HG03354 (cell line): ENCODE measurements around the gene TMED4.
A peak's percentile ranks its signal among the peaks of the same experiment; 100 is the strongest.
"Not testable (repeated sequence)": the region's sequence is repeated elsewhere in the genome, so short reads cannot be mapped to it uniquely, and the experiment has no call there.

ENCODE experiments used
- ATAC-seq: cut with Tn5 transposase; IDR thresholded peaks from one replicate; pipeline ENCODE4 v1.9.1; 2021; ENCODE audit warnings: mild to moderate bottlenecking; ENCODE audit not compliant: unreplicated experiment, poor library complexity, severe bottlenecking

The TMED4 gene

DNA sequence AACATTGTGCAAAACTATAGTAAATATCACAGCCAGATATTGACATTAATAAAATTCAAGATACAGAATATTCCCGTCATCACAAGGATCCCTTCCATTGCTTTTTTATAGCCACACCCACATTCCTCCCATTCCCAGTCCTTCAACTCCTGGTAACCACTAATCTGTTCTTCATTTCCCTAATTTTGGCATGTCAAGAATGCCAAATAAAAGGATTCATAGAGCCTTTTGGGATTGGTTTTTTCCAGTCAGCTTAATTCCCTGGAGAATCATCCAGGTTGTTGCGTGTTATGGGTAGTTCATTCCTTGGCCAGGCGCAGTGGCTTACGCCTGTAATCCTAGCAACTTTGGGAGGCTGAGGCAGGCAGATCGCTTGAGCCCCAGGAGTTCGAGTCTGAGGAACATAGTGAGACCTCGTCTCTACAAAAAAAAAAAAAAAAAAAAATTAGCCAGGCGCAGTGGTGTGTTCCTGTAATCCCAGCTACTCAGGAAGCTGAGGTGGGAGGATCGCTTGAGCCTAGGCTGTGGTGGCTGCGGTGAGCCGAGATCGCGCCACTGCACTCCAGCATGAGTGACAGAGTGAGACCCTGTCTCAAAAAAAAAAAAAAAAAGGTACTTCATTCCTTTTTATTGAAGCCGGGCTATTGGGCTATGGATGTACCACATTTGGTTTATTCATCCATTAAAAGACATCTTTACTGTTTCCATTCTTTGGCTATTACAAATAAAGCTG, 27.1 kb upstream of the TMED4 start:
- ATAC-seq: no peak

GRCh38 chr7:44607141-44608068, 25.4 kb upstream of the TMED4 start:
- ATAC-seq: no peak

- ATAC-seq: peak; percentile 95
These were observed 24.5 kb upstream of the TMED4 start, which contains the start of gene OGDH for GRCh38 chr7:44606341-44607140. Gene OGDH, plus strand, starts transcription at chr7:44606627. Its CDS starts 17,717 bp downstream, at chr7:44624344.

- ATAC-seq: no peak
These were observed 22.9 kb upstream of the TMED4 start for GRCh38 chr7:44604941-44605340.

DNA sequence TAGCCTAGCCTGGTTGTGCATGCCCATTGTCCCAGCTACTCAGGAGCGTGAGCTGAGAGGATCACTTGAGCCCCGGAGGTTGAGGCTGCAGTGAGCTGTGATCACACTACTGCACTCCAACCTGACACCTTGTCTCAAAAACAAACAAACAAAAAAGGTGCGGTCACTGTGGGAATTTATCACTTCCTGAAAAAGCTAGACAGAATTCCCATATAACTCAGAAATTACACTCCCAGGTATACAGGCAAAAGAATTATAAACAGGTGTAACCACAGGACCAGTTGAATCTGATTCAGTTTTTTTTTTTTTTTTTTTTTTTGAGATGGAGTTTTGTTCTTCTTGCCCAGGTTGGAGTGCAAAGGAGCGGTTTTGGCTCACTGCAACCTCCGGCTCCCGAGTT, 21.2 kb upstream of the TMED4 start:
- no peak for ATAC-seq

GRCh38 chr7:44602576-44602910, 20.5 kb upstream of the TMED4 start:
- ATAC-seq: no peak

DNA sequence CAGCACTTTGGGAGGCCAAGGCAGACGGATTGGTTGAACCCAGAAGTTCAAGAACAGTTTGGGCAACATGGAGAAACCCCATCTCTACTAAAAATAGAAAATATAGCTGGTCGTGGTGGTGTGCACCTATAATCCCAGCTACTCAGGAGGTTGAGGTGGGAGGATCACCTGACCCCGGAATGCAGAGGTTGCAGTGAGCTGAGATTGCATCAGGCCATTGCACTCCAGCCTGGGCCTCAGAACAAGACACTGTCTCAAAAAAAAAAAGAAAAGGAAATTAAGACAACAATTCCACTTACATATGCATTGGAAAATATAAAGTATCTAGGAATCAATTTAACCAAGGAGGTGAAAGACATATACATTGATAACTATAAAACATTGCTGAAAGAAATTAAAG, 17.2 kb upstream of the TMED4 start:
- ATAC-seq: no peak

- not testable (repeated sequence) for ATAC-seq
These were observed 15.2 kb upstream of the TMED4 start for GRCh38 chr7:44597181-44597580.

DNA sequence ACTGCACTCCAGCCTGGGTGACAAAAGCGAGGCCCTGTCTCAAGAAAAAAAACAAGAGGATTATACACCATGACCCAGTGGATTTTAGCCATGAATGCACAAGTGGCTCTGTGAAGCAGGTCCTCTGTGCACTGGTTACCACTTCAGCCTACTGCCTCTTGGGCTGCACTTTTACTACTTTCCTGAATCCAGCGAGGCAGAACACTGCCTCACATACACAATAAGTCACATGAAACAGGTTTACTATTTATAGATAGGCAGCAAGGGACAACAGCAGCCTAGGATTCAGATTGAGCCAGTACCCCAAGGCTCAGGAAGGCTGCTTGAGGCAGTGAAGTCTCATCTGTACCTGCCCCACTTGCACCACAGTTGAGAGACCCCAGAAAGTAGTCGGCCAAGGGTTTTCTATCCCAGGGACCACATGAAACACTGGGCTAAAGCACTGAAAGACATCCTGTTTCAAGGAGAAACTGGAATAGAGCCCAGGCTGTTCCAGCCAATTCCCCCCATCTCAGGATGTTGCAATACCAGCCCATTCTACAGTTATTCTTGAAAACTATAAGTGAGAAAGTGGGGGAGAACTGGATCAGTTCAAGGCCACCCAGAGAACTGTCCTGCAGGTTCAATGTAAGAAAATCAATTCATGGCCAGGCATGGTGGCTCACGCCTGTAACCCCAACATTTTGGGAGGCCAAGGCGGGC, 14.1 kb upstream of the TMED4 start:
- no peak for ATAC-seq

DNA sequence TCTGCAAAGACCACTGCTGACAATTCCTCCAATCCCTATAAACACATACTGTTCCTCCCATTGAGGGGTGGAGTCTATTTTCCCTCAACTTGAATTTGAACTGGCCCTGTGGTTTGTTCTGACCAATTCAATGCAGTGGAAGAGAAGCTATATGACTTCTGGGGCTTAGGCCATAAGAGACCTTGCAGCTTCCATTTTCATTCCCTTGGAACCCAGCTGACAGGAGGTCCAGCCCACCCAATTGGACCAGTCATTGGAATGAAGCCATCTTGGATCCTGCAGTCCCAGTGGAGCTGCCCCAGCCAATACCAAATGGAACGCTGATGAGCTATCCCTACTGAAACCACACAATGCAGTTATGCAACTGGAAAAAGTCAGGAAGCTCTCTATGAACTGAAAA, 8.9 kb upstream of the TMED4 start:
- ATAC-seq: no peak

- ATAC-seq: peak; percentile 76
These were observed 6.0 kb upstream of the TMED4 start for GRCh38 chr7:44587843-44588711.

- no peak for ATAC-seq
These were observed 1.3 kb upstream of the TMED4 start for GRCh38 chr7:44583146-44583865.

DNA sequence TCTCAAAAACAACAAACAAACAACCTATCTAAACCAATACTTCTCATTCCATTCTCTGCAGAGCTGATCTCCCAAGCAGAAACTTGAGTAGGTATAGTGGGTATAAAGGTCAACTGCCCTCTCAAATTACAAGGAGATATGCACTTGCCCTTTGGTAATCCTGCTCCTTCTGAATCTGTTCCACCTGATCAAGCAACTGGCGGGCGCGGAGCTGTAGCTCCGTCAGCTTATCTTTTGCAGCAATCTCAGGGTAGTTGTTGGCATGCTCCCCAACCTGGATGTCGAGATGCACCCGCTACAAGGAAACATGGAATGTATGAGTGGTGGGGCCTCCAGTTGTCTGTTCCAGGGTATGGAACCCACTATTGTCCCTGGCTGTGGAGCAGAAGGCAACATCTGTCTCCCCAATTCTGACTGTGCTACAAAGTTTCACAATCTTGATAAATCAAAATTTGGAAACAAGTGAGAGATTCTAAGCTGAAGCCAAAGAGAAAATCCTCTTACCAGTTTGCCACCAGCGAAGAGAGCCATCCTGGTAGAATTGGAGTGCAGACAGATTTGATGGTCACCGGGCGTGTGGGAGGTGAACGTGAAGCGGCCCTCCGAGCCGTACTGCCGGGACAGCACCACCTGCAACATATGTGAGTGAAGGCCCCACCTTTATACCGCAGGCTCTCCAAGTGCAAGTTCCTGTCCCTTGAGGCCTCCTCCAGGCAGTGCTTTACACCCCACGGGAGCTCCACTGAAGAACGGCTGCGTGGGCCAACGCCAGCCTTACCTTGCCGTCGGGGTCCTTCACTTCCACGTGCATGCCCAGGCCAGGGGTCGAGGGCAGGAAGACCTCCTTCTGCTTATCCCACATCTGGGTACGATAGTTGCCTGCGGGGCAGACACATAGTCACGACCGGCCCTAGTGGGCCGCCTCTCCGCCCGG, 819 bp downstream of the TMED4 start:
- ATAC-seq: peak; percentile 35

DNA sequence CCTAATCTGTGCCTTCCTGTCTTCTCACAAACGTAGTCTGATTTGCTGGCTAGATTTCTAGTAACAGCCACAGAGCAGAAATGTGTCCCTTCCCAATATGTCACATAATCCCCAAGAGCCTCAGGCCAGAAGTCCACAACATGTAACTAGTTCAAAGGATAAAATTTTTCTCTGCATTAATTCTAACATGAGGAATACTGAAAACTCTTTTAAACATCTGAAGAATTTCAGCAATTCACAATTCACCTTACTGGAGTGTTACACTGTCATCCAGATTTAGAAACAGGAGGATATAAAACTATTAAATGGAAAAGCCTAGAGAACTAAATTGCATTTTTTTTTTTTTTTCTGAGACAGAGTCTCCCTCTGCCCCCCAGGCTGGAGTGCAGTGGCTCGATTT, 5.8 kb downstream of the TMED4 start:
- no peak for ATAC-seq

DNA sequence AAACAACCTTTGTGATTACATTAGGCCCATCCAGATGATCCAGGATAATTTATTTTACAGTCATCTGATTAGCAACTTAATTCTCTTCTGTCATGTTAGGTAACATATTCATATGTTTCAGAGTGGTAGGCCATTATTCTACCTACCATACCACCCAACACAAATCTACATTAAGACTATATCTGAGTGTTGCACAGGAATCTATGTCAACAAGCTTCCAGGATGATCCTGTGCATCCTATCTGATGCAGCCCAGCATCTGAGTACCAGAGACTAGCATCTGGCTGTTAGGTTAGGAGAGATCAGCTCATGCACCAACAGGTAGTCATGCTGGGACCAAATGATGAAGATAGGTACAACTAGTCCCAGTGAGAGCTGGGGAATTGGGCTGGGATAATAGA, 7.0 kb downstream of the TMED4 start:
- no peak for ATAC-seq

GRCh38 chr7:44574287-44574872, 7.7 kb downstream of the TMED4 start:
- ATAC-seq: no peak
